RWPE1 (cell line): Measurements from ENCODE around the gene ANTXRL.
"Not testable (repeated sequence)": the region's sequence is repeated elsewhere in the genome, so short reads cannot be mapped to it uniquely, and the experiment has no call there.

Experiments used
- CTCF ChIA-PET: fragments of 350-600 bp; sonication (Branson Sonifier 250); formaldehyde crosslinking; extraction: SDS; loops from one replicate; lab custom pipeline; 2021; lab: Yijun Ruan, JAX
- POLR2A ChIA-PET: fragments of 400-600 bp; formaldehyde crosslinking; extraction: SDS; loops from one replicate; lab custom pipeline; 2020; ENCODE audit warnings: antibody characterized with exemption; ENCODE audit not compliant: low non-redundant PET; lab: Yijun Ruan, JAX
- DNase-seq: peaks from one replicate; pipeline ENCODE4 v3.0.0; 2012; ENCODE audit warnings: low spot score
- H3K27ac ChIP-seq: fragments of 450-650 bp; 2 replicates; pipeline ENCODE4 v1.5.1; 2017
- TF ChIP-seq, protein P1 (sequence below): fragments of 450-650 bp; conservative IDR thresholded peaks from 2 replicates; pipeline ENCODE4 v1.5.1; 2017; ENCODE audit warnings: low read depth, mild to moderate bottlenecking

Gene ANTXRL

GRCh38 chr10:46299536-46300369 is 13.0 kb downstream of the ANTXRL start:
- ChIA-PET POLR2A (no interaction called here), CTCF (interaction anchor here (0.6 kb wide), 1 partner anchor 9 kb away, joined by 4 read pairs; no protein-coding TSS in a partner anchor)
- TF ChIP-seq, protein P1, sequence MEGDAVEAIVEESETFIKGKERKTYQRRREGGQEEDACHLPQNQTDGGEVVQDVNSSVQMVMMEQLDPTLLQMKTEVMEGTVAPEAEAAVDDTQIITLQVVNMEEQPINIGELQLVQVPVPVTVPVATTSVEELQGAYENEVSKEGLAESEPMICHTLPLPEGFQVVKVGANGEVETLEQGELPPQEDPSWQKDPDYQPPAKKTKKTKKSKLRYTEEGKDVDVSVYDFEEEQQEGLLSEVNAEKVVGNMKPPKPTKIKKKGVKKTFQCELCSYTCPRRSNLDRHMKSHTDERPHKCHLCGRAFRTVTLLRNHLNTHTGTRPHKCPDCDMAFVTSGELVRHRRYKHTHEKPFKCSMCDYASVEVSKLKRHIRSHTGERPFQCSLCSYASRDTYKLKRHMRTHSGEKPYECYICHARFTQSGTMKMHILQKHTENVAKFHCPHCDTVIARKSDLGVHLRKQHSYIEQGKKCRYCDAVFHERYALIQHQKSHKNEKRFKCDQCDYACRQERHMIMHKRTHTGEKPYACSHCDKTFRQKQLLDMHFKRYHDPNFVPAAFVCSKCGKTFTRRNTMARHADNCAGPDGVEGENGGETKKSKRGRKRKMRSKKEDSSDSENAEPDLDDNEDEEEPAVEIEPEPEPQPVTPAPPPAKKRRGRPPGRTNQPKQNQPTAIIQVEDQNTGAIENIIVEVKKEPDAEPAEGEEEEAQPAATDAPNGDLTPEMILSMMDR, result no peak
- DNase-seq, result no peak
- no peak overlapping the region for H3K27ac ChIP-seq

DNA sequence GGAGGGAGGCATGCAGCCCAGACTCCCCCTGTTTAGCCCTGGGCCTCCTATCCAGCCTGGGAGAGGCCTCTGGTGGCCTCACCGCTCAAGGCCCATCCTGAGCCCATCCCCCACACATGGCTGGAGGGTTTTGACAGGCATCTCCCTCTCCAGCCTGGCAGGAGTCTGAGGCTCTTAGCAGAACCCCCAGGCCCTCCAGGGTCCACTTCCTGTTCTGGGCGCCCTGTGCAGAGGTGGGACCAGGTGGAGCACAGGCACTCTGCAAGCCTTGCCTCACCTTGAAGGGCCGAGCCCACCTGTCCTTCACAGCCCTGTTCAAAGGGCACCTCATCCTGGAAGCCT is 13.5 kb downstream of the ANTXRL start:
- DNase-seq, CTCF ChIA-PET, POLR2A ChIA-PET, H3K27ac ChIP-seq: not testable (repeated sequence)

GRCh38 chr10:46301056-46301645 is 14.4 kb downstream of the ANTXRL start:
- DNase-seq, result no peak
- ChIA-PET POLR2A (no interaction called here), CTCF (no interaction called here)
- TF ChIP-seq, protein P1, result no peak
- H3K27ac ChIP-seq, result no peak overlapping the region

GRCh38 chr10:46301721-46302479 is 15.1 kb downstream of the ANTXRL start:
- POLR2A ChIA-PET, result no interaction called here
- CTCF ChIA-PET, result no interaction called here
- no peak overlapping the region for H3K27ac ChIP-seq
- TF ChIP-seq, protein P1, result no peak
- no peak for DNase-seq

DNA sequence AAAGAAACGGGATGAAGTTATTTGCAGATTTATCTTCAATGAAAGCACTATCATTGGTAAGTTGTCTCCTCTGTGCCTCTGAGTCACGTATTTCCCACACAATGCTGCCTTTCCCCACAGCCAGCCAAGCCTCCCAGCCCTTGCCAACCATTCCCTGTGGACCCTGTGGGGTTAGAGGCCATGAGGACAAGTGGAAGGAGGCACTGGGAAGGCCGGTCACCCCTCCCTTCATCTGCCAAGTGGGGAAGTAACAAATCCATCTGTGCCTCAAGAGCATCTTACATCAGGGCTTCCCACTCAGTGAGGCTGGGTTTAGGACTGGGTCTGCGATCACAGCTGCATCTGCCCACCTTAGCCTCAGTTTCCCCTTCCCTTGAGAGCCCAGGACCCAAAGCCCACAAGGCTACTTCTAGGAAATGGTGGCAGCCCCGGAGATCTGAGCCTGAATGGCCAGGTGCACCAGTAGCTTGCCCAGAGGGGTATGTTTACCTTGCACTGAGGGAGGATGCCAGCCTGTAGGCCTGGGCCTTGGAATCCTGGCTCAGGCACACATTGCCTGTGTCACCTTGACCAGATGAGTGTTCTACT is 16.1 kb downstream of the ANTXRL start:
- POLR2A ChIA-PET, DNase-seq, H3K27ac ChIP-seq, CTCF ChIA-PET: not testable (repeated sequence)

- POLR2A ChIA-PET, result no interaction called here
- TF ChIP-seq, protein P1, result no peak
- no peak for DNase-seq
- H3K27ac ChIP-seq, result no peak overlapping the region
- CTCF ChIA-PET, result no interaction called here
These were observed 17.3 kb downstream of the ANTXRL start for GRCh38 chr10:46304062-46304461.

GRCh38 chr10:46304671-46305070 is 17.9 kb downstream of the ANTXRL start:
- POLR2A ChIA-PET, H3K27ac ChIP-seq, DNase-seq, CTCF ChIA-PET: not testable (repeated sequence)
